NCI-H774 (cell line): ENCODE data around the gene BMP15.

ENCODE experiments used
- DNase-seq: peaks from one replicate; lab custom pipeline; 2025; lab: John Stamatoyannopoulos, UW

BMP15 gene

DNA sequence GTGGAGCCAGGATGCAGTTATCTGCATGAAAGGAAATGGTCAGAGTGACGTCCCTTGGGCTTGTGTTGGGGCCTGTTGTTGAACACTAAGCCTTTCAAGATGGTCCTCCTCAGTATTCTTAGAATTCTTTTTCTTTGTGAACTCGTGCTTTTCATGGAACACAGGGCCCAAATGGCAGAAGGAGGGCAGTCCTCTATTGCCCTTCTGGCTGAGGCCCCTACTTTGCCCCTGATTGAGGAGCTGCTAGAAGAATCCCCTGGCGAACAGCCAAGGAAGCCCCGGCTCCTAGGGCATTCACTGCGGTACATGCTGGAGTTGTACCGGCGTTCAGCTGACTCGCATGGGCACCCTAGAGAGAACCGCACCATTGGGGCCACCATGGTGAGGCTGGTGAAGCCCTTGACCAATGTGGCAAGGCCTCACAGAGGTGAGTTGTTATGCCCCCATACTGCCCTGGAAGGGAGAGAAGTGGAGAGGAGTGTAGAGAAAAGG lies at the start of gene BMP15:
Gene BMP15 (plus strand): TSS at position 51 of the 492 bp plus-strand sequence. CDS start 49 bp downstream, at position 100.
- no peak for DNase-seq

DNA sequence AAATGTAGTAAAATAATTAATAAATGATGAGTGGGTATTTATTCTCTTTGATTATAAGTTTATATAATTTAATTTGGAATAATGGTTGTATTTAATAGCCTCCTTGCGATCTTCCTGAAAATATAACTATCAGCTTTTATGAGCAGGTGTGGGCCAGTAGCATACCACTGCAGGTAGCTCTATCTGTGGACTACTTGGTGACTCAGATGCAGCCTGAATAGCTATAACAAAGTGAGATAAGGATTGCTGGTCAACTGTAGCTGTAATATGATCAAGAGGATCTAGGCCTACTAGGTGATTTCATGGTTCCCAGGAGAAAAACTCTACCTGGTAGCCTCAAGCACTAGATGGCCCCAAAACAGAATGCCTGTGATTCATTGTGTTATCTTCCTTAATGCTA lies 47.1 kb upstream of the BMP15 start:
- DNase-seq: no peak

DNA sequence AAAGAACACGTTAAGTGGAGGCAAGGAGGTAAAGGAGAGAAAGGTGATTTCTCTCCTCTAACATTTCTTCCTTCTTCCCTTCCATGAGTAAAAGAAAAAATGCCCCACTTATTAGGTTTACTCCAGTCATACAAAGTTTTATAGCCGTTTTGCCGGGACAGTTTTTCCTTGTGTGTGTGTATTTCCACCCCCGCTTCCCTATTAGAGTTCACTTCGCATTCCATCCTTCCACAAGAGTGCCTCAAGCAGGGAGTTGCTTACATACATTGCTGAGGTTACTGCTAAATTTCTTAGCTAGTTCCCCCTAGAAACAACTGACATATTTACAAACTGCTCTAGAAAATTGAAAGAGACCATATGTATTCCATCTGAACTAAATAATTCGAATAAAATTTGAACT lies 45.2 kb upstream of the BMP15 start:
- DNase-seq: no peak

DNA sequence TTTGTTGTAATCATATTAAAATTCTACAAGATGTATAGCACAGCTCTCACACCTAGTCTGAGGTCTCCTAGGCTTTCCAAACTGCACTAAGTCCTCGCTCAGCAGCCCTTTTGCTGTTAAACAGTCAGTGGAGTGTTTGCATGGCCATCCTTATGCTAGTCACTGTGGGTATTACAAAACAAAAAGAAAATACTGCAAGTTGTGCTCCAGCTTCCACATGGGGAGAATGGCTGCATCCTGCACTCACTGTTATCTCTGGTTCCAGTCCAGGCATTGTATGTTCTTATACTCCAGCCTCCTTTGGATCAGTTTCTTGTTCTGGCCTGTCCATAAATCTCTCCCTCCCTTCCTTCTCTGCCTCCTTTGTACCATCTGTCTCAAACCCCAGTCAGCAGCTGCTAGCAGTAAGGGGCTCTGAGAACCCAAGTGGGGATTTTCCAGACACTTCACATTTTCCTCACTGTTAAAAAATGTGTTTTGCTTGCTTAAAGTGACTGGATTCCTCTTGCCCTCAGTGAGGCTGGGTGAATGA lies 38.5 kb upstream of the BMP15 start:
- DNase-seq: no peak

DNA sequence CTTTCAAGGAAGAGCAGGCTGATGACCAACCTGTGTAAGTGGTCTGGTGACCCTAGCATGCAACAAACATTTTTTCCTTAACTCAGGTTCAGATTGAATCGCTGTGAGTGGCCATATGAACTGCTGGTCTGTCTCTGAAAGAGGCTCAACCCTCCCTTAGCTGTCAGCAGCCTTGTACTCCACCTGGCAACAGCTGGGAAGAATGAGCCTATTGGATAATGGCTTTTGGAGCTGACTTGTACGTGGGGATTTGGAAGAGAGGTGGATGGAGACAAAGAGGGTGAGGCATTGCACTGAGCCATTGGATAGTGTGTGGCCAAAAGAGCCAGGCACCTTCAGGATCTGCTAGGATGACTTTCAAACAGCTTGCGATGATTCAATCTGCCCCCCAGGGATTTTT lies 35.7 kb upstream of the BMP15 start:
- no peak for DNase-seq

DNA sequence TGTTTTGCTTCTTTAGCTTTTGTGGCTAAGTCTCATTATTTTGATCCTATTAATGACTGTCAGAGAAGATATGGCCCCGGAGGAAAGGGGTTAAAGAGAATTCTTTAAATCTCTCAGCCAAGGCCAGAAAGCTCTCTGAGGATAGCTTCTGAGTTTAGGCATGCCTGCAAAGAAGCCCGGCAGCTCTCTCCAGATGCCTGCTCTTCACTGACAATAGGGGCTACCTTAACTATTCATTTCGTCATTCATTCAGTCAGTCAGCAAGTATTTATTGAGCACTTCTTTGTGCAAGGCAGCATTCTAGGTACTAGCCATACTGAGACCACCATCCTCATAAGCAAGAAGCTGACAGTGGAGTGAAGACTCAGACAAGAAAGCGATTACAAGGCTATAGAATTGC lies 34.0 kb upstream of the BMP15 start:
- no peak for DNase-seq

DNA sequence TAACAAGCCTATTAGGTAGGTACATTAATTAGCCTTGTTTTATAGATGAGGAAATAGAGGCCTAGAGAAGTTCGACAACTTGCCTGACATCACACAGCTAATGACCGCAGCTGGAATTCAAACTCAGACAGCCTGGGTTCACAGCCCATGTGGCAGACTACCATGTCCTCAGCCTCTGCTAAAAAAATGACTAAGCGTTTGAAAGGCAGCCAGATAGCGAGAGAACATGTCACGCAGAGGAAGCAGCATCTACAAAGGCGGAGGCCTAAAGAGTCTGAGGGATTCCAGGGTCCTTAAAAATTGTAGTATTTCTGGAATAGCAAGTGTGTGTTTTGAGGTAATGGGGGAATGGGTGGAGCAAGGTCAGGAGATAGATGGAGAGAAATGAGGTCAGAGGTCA lies 33.2 kb upstream of the BMP15 start:
- no peak for DNase-seq

DNA sequence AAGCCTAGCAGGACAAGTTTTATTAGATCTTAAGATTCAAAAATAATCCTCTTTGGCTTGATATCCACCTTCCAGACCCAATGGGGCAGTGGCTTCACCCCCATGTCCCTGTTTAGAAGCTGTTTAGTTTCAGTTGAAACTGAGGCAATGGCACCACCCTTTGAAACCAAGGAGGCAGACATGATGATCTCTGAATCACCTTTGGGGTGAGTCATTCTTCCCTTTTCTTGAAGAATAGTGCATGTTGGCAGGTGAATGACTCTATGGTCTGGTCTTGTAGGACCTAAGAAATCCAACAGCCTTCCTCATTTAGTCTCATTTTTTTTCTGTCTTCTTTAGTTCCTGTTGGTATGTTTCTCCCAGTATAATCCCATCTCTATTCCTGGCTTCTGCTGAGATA lies 29.5 kb upstream of the BMP15 start:
- DNase-seq: no peak

DNA sequence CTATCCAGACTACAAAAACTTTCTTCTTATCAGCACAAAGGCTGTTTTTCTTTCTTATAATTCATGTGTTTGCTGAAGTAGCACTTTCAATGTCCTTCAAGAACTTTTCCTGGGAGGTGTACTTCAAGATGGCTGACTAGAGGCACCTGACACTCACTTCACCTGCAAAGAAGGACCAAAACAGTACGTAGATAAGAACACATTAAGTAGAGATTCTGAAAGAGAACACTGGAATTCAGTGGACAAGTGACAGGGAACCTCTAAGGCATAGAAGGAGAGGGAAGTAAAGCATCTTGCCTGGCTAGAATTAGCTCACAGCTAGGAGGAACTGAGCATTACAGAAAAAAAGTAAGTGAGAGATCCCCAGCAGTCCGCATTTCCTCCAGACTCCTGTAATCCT lies 21.7 kb upstream of the BMP15 start:
- no peak for DNase-seq

DNA sequence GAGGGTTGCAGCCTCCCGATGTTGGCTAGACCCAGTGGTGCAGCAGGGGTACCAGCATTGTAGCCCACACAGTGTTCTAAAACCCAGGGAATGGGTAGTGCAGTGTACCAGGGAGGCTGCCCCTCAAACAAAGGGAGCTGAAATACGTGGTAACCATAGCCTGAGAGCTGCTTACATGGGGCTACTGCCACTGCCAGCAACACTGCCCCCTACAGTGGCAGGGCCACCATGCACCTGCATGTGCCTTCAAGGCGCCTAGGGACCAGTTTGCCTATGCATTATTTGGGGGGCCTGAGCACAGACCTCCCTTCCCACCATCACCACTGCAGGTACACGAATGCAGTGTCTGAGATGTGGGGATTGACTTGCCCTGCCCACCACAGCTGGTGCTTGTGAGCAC lies 21.0 kb upstream of the BMP15 start:
- DNase-seq: no peak

GRCh38 chrX:50893047-50893446 lies 17.5 kb upstream of the BMP15 start:
- no peak for DNase-seq

GRCh38 chrX:50893466-50893865 lies 17.1 kb upstream of the BMP15 start:
- no peak for DNase-seq

GRCh38 chrX:50905334-50905733 lies 5.2 kb upstream of the BMP15 start:
- no peak for DNase-seq

DNA sequence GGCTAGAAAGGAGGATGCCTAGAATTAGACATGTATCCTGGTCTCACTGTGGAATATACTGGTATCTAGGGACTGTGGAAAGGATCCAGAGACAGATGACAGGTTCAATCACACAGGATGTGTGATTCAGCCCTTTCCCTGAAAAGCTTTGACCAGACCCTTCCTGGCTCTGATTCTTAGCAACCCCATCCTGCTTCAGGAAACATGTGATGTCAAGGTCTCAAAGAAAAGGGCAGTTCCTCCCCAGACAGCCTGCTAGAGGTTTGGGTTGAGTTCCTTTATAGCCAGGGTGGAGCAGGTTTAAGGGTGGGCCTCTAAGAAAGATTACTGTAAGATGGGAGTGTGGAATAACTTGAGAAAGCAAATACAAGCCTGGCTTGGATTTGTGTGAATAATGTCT lies 3.0 kb downstream of the BMP15 start:
- no peak for DNase-seq

DNA sequence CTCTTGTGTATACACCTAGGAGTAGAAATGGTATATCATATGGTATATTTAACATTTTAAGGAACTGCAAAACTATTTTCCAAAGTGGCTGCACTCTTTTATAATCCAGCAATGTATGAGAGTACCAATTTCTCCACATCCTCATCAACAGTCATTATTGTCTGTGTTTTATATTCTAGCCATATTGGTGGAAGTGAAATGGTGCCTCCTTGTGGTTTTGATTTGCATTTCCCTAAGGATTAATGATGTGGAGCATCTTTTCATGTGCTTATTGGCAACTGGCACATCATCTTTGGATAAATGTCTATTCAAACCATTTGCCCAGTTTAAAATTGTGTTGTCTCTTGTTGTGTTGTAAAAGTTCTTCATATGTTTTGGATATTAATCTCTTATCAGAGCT lies 9.6 kb downstream of the BMP15 start:
- DNase-seq: no peak

DNA sequence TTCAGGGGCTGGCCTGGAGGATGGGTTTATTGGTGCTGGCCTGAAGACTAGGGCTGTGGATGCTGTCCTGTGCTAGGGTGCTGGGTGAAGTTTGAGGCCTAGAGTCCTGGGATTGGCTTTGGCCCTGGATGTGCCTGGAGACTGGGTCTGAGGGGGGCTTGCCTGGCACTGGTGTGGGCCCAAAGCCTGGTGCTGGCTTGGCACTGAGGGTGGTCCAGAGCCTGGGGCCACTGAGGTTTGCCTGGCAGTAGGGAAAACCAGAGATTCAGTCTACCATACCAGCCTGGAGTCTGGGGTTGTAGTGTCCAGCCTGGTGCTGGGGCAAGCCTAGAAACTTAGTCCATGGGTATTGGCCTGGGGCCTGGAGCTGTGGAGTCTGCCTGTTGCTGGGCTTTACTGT lies 16.6 kb downstream of the BMP15 start:
- DNase-seq: no peak

GRCh38 chrX:50941638-50942037 lies 31.1 kb downstream of the BMP15 start:
- DNase-seq: no peak

- no peak for DNase-seq
Measured at GRCh38 chrX:50942471-50942870, 31.9 kb downstream of the BMP15 start.

- no peak for DNase-seq
Measured at GRCh38 chrX:50952406-50952805, 41.9 kb downstream of the BMP15 start.

GRCh38 chrX:50953832-50954231 lies 43.3 kb downstream of the BMP15 start:
- no peak for DNase-seq

DNA sequence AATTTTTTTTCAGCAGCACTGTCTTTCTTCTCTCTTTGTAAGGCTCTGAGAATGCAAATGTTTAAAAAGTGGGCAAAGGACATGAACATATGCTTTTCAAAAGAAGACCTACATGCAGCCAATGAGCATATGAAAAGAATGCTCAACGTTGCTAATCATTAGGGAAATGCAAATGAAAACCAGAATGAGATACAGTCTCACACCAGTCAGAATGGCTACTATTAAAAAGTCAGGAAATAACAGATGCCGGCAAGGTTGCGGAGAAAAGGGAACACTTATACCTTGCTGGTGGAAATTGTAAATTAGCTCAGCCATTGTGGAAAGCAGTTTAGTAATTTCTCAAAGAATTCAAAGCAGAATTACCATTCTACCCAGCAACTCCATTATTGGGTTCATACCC lies 51.6 kb downstream of the BMP15 start:
- DNase-seq: no peak

GRCh38 chrX:50963842-50964241 lies 53.3 kb downstream of the BMP15 start:
- DNase-seq: no peak
